Uterus (tissue), 2 donors: Measurements from ENCODE around the gene TPD52L2.

Experiments
- POLR2A ChIP-seq, 2 donors: fragments of 450-650 bp; IDR thresholded peaks; one replicate each; pipeline ENCODE4 v1.6.1; 2016; ENCODE audit warnings: antibody characterized with exemption in 2 of 2, mild to moderate bottlenecking in 1 of 2, moderate library complexity in 1 of 2
- TF ChIP-seq, protein P1 (sequence below), 4 experiments: fragments of 200-600 bp in 2 of 4; fragments of 450-650 bp in 2 of 4; sonication (generic) in 2 of 4; IDR thresholded peaks; one replicate each; pipeline ENCODE4 v1.5.1; 2016 to 2019; ENCODE audit warnings: antibody characterized with exemption in 4 of 4, mild to moderate bottlenecking in 2 of 4, moderate library complexity in 1 of 4

DNA sequence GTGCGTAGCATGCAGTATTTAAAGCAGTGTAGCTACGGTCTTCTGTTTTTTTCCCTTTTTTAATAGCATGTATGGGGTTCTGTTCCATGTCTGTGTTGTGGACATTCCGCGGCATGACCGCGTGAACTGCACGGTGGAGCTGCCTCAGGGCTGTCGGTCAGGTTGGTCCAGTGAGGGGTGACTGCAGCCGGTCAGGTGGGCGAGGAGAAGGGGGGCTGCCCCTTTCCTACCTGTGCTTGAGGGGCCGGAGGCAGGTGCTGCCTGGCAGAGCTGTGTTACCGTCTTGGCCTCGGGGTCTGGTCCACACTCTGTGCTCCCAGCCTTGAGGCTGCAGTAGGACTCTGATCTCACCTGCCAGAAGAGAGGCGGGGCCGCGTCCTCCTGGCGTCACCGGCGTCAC is 66.7 kb downstream of the TPD52L2 start:
- TF ChIP-seq, protein P1, sequence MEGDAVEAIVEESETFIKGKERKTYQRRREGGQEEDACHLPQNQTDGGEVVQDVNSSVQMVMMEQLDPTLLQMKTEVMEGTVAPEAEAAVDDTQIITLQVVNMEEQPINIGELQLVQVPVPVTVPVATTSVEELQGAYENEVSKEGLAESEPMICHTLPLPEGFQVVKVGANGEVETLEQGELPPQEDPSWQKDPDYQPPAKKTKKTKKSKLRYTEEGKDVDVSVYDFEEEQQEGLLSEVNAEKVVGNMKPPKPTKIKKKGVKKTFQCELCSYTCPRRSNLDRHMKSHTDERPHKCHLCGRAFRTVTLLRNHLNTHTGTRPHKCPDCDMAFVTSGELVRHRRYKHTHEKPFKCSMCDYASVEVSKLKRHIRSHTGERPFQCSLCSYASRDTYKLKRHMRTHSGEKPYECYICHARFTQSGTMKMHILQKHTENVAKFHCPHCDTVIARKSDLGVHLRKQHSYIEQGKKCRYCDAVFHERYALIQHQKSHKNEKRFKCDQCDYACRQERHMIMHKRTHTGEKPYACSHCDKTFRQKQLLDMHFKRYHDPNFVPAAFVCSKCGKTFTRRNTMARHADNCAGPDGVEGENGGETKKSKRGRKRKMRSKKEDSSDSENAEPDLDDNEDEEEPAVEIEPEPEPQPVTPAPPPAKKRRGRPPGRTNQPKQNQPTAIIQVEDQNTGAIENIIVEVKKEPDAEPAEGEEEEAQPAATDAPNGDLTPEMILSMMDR (IDR thresholded peaks at IDR 0.05) = no peak
- TF ChIP-seq POLR2A (IDR thresholded peaks at IDR 0.05) = no peak
